NOMO-1 (cell line): ENCODE measurements around the gene SLC16A13.
"Not testable (repeated sequence)": the region's sequence is repeated elsewhere in the genome, so short reads cannot be mapped to it uniquely, and the experiment has no call there.

Experiments
- DNase-seq, 2 experiments: peaks; one replicate each; lab custom pipeline; 2025; ENCODE audit not compliant: unreplicated experiment in 2 of 2; lab: John Stamatoyannopoulos, UW

Gene SLC16A13, protein sequence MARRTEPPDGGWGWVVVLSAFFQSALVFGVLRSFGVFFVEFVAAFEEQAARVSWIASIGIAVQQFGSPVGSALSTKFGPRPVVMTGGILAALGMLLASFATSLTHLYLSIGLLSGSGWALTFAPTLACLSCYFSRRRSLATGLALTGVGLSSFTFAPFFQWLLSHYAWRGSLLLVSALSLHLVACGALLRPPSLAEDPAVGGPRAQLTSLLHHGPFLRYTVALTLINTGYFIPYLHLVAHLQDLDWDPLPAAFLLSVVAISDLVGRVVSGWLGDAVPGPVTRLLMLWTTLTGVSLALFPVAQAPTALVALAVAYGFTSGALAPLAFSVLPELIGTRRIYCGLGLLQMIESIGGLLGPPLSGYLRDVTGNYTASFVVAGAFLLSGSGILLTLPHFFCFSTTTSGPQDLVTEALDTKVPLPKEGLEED

DNA sequence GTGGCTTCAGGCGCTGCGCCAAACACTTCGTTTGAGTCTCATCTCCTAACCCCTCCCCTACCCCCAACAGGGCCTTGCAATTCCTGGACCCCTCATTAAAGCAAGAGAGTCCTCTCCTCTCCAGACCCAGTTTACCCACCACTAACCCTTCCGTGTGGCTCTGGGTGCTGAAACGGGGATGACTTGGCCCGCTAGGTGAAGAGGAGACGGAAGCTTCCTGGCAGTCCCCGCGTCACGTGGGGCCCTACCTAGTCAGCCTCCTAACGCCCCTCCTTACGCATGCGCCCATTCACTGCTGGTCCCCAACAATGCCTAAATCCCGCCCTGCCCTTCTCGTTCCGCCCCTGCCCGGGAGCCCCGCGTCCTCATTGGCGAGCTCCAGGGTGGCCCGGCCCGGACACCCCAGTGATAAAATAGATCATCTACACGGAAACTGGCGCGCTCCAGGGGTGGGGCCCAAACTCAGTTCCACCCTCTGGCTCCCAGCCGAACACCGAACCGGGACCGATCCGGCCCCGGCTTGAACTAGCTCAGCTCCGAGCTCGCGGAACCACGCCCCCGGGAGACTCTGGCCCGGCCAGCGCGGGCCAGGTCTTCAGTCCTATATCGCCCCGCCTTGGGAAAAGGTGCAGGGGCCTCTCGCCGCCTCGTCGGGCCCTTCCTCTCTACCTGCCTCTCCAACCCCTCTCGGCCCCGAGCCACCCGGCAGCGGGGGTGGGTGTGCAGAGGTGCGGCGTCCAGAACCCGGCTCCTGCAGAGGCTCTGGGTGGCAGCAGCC, at the start of gene SLC16A13:
SLC16A13 (plus strand) TSS at position 425 of the 778 bp plus-strand sequence. CDS start 368 bp downstream, outside the sequence.
- peak; percentile 96 to 97 for DNase-seq

DNA sequence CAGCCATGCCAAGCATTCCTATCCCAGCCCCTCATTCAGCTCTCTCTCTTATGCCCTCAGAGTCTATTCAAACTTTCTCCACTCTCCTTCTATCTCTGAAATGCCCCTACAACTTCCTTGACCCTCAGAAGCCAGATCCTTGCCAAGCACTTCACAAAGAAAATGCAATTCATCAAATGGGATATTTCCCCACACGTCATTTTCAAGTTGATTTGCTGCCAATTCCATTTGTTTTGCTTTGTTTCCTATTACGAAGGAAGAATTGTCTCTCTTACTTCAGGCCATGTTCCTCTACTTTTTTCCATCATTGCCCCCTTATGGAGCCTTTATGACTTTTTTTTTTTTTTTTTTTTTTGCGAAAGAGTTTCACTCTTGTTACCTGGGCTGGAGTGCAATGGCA, 49.1 kb upstream of the SLC16A13 start:
- DNase-seq: no peak

DNA sequence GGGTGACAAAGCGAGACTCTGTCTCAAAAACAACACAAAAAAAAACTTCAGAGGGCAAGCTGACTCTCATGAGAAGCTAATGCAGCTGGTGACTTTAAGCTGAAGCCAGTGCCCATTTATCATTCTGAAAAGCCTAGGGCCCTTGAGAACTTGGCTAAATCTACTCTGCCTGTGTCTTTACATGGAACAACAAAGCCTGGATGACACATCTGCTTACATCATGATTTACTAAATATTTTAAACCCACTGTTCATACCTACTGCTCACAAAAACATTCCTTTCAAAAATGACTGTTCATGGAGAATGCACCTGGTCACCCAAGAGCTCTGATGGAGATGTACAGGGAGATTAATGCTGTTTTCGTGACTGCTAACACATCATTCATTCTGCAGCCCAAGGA, 46.0 kb upstream of the SLC16A13 start:
- no peak for DNase-seq

DNA sequence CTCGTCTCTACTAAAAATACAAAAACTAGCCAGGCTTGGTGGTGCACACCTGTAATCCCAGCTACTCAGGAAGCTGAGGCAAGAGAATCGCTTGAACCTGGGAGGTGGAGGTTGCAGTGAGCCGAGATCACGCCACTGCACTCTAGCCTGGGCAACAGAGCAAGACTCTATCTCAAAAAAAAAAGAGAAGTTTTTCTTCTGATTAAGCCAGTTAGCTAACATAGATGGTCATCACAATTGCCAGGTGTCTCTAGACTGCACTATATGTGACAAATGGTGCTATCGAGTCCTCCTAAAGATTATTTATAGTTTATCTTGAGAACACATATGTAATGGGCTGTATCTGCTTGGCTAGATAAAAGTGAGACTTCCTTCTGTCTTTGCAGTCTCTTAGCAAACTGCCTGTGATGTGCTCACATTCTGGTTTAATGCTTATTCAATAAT, 42.2 kb upstream of the SLC16A13 start:
- DNase-seq: not testable (repeated sequence)

- no peak for DNase-seq
These were observed 41.7 kb upstream of the SLC16A13 start for GRCh38 chr17:6994118-6994598.

GRCh38 chr17:6994666-6995256, 41.1 kb upstream of the SLC16A13 start:
- no peak for DNase-seq

GRCh38 chr17:6995500-6996255, 40.1 kb upstream of the SLC16A13 start, which contains the start of gene ALOX12:
Gene ALOX12 (plus strand): TSS chr17:6996049. CDS start chr17:6996118, 69 bp downstream.
- no peak for DNase-seq

DNA sequence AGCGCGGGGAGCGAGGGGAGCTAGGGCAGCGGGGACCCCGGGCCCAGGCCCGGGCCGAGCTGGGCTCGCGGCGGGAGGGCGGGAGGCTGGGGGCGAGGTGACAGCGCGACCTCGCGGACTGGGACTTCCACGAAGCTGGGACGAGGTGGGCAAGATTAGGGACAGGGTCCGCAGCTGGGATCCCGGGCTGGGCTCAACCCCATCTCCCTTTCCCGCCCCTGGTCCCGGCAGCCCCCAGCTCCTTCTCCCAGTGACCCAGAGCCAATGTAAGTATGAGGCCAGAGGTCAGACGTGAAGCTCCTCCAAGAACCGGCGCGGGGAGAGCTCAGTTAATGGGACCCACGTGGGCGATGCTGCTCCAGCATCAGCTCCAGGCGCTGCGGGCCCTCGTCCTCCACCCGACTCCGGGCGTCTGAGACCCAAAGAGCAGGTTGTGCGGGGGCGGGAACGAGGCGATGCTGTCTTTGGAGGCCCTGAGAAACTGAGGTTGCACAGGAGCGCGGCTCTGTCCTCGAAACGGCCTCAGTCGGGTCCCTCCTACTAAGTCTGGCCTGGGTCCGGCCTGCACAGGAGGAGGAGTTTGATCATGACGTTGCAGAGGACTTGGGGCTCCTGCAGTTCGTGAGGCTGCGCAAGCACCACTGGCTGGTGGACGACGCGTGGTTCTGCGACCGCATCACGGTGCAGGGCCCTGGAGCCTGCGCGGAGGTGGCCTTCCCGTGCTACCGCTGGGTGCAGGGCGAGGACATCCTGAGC, 39.4 kb upstream of the SLC16A13 start:
- no peak for DNase-seq

DNA sequence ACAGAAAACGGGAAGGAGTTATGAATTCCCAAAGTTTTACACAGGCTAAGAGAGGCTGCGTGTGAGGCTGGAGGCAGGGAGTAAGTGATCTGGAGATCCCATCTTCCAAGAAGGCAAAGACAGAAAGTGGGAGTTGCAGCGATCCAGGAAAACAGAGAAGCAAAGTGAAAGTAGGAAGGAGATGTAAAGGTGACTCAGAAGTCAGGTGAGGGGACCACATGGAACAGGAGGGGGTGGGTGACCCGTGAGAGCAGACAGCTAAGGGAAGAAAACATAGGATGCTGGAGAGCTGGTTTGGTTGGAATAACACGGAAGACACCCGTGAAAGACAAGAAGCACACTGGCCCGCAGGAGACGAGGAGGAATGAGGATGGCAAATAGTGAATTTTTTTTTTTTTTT, 38.6 kb upstream of the SLC16A13 start:
- DNase-seq: no peak

- no peak for DNase-seq
These were observed 36.8 kb upstream of the SLC16A13 start for GRCh38 chr17:6998855-6999508.

GRCh38 chr17:7001318-7001961, 34.4 kb upstream of the SLC16A13 start:
- peak in 1 of 2 experiments; percentile 12 for DNase-seq

GRCh38 chr17:7002288-7003047, 33.3 kb upstream of the SLC16A13 start:
- DNase-seq: no peak

- DNase-seq: no peak
These were observed 32.1 kb upstream of the SLC16A13 start for GRCh38 chr17:7003745-7004144.

GRCh38 chr17:7004398-7005253, 31.2 kb upstream of the SLC16A13 start:
- peak; percentile 50 to 82 for DNase-seq

DNA sequence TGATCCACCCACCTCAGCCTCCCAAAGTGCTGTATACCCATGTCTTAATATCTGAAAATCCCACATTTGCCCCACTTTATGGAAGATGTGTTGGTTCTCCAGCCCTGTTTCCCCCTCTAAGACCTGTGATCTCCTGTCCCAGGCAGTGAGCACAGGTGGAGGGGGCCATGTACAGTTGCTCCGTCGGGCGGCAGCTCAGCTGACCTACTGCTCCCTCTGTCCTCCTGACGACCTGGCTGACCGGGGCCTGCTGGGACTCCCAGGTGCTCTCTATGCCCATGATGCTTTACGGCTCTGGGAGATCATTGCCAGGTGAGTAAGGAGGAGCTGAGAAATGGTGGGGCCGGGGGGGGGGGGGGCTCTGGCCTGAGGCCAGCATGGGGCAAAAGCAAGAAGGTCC, 30.1 kb upstream of the SLC16A13 start:
- DNase-seq: no peak

DNA sequence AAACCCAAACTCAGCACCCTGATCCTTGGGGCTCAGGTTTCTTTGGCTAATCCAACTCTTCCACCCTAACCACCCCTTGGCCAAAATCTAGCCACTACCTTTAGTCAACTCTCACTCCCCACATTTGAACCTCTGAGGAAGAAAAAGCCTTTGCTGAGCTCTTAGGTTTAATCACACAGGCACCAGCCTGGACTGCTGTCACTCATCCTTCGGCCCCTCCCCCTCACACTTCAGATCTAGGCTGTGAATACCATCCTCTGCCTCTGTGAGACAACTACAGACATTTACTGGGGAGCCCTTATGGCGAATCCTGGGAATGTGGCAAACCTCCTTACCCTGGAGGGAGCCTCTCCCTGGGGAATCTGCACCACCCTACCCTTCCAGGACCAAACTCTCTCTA, 28.7 kb upstream of the SLC16A13 start:
- DNase-seq: no peak

DNA sequence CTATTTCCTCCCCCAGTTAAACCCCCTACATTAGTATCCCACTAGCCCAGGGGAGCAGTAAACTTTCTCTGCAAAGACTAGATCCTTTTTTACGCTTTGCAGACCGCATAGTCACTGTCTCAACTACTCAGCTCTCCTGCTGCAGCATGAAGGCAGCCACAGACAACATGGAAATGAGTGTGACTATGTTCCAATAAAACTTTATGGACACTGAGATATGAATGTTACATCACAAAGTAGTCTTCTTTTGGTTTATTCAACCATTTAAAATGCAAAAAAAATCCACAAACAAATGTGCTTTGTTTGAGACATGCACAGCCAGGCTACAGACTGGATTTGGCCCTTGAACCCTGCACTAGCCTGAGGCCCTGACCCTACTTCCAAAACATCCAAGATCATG, 25.3 kb upstream of the SLC16A13 start:
- DNase-seq: no peak
